Measurements from ENCODE around the gene CTNNBL1.

CTNNBL1 gene

DNA sequence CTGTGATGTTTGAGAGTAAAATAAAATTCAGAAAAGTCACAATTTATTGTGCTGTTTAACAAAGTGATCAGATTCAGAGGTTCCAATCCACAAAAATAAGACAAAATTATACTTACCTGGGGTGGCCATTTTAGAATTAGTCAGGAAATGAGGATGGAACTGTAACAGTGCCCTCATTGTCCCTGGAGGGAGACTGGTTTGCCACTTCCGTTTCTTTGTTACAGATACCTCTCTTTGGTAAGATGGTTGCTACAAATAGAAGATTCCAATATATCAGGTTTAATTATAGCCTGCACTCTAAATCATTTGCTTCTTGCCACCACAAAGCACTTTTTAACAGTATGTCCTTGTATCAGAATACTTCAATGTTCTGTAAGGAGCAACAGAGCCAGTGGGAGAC lies 95.6 kb downstream of the CTNNBL1 start:
- no peak overlapping the region for H3K27ac Mint-ChIP-seq
- no peaks in the 10 kb centered on the region for H3K27me3 Mint-ChIP-seq
- peaks cover 68% of the 10 kb centered on the region for H3K36me3 Mint-ChIP-seq (ENCODE audit: low read depth)
- no peaks in the 10 kb centered on the region for H3K9me3 Mint-ChIP-seq
- no peak overlapping the region for H3K4me3 Mint-ChIP-seq
- H3K4me1 Mint-ChIP-seq (ENCODE audit: low read depth), result no peaks in the 10 kb centered on the region

DNA sequence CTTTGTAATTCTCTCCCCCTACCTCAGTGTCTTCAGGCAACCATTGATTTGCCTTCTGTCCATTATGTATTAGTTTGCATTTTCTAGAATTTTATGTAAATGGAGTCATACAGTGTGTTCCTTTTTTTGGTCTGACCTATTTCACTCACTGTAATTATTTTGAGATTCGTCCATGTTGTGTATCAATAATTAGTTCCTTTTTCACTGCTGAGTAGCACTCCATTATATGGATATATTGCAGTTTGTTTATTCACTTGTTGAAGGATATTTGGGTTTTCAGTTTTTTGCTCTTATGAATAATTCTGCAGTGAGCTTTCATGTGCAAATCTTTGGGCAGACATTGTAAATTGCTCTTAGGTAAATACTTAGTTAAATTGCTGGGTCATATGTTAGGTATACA lies 97.1 kb downstream of the CTNNBL1 start:
- Mint-ChIP-seq H3K4me1 (ENCODE audit: low read depth) (no peaks in the 10 kb centered on the region), H3K4me3 (no peak overlapping the region), H3K9me3 (no peaks in the 10 kb centered on the region), H3K27ac (no peak overlapping the region), H3K36me3 (ENCODE audit: low read depth) (peaks cover 58% of the 10 kb centered on the region), H3K27me3 (no peaks in the 10 kb centered on the region)

DNA sequence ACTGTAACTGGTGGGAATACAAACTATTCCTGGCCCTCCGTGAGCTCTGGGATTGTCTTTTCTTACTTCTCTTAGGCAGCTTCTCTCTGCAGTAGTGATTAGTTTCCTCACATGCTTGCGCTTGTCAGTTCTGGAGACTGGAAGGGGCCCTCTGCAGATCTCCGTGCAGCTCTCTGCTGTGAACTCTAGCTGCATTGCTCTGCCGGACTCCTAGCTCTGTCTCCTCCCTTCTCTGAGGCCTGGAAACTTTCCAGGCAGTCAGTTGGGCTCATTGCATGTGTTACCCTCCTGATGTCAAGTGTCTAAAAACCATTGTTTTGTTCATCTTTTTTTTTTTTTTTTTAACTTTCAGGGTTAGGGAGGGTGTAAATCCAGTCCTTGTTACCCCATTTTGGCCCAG lies 102.3 kb downstream of the CTNNBL1 start:
- H3K4me3 Mint-ChIP-seq, result no peak overlapping the region
- no peaks in the 10 kb centered on the region for H3K9me3 Mint-ChIP-seq
- H3K27ac Mint-ChIP-seq, result no peak overlapping the region
- peaks cover 35% of the 10 kb centered on the region for H3K36me3 Mint-ChIP-seq (ENCODE audit: low read depth)
- no peaks in the 10 kb centered on the region for H3K27me3 Mint-ChIP-seq
- H3K4me1 Mint-ChIP-seq (ENCODE audit: low read depth), result no peaks in the 10 kb centered on the region

GRCh38 chr20:37796733-37797132 lies 102.9 kb downstream of the CTNNBL1 start:
- H3K27me3 Mint-ChIP-seq, result no peaks in the 10 kb centered on the region

GRCh38 chr20:37797669-37798175 lies 103.9 kb downstream of the CTNNBL1 start:
- no peaks in the 10 kb centered on the region for H3K4me1 Mint-ChIP-seq (ENCODE audit: low read depth)
- H3K27ac Mint-ChIP-seq, result no peak overlapping the region
- no peak overlapping the region for H3K4me3 Mint-ChIP-seq
- peaks cover 25% of the 10 kb centered on the region for H3K36me3 Mint-ChIP-seq (ENCODE audit: low read depth)
- H3K27me3 Mint-ChIP-seq, result no peaks in the 10 kb centered on the region
- no peaks in the 10 kb centered on the region for H3K9me3 Mint-ChIP-seq

More at GRCh38 chr20:37796733-37797132, 102.9 kb downstream of the CTNNBL1 start:
- Mint-ChIP-seq H3K27ac (no peak overlapping the region), H3K4me1 (ENCODE audit: low read depth) (no peaks in the 10 kb centered on the region), H3K36me3 (ENCODE audit: low read depth) (peaks cover 31% of the 10 kb centered on the region), H3K4me3 (no peak overlapping the region), H3K9me3 (no peaks in the 10 kb centered on the region)

DNA sequence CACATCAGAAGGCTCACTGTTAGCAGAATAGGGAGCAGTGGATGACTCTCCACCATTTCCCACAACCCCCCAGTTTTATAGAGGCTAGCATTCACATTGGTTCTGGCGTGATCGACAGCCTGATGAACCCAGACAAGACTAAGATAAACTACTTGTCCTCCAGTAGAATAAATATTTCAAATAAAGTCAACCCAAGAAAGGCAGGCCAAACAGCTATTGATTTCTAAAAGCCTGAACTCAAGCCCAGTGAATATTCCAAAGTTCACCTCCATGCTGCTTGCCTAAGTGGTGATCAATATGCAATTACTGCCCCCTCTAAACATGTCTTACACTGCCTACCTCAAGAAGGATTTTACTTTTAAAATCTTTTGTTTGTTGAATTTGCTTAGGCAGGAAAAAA lies 104.5 kb downstream of the CTNNBL1 start:
- H3K4me3 Mint-ChIP-seq, result no peak overlapping the region
- H3K27ac Mint-ChIP-seq, result no peak overlapping the region
- H3K36me3 Mint-ChIP-seq (ENCODE audit: low read depth), result peaks cover 31% of the 10 kb centered on the region
- H3K4me1 Mint-ChIP-seq (ENCODE audit: low read depth), result no peaks in the 10 kb centered on the region
- H3K9me3 Mint-ChIP-seq, result no peaks in the 10 kb centered on the region
- H3K27me3 Mint-ChIP-seq, result no peaks in the 10 kb centered on the region

DNA sequence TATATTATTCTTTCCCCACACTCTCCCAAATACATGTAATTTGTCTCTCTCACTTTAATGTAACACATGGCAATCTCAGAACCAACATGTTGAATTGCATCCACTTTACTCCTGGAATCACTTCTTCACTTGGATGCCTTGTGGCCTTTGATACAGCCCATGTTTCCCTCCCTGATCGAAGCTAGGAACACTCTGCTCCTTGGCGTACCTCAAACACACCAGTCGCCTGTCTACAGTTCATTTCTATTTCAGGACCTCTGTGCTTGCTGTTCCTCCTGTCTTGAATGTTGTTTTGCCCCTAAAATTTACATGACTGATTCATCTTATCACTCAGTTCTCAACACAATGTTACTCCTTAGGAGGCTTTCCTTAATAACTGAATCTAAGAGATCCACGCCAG lies 106.8 kb downstream of the CTNNBL1 start:
- no peaks in the 10 kb centered on the region for H3K27me3 Mint-ChIP-seq
- H3K4me3 Mint-ChIP-seq, result no peak overlapping the region
- H3K36me3 Mint-ChIP-seq (ENCODE audit: low read depth), result peaks cover 37% of the 10 kb centered on the region
- no peak overlapping the region for H3K27ac Mint-ChIP-seq
- H3K9me3 Mint-ChIP-seq, result no peaks in the 10 kb centered on the region
- H3K4me1 Mint-ChIP-seq (ENCODE audit: low read depth), result peaks cover 9% of the 10 kb centered on the region

DNA sequence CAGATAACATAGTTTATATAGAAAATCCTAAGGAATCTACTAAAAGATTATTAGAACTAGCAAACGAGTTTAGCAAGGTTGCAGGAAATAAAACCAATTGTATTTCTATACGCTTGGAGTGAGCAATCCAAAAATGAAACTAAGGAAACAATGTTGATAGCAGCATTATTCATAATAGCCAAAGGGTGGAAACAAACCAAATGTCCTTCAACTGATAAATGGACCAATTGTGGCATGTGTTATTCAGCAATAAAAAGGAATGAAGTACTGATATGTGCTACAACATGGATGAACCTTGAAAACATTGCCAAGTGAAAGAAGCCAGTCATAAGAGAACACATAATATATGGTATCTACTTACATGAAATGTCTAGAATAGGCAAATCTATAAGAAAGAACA lies 108.1 kb downstream of the CTNNBL1 start:
- no peaks in the 10 kb centered on the region for H3K27me3 Mint-ChIP-seq
- no peaks in the 10 kb centered on the region for H3K9me3 Mint-ChIP-seq
- H3K27ac Mint-ChIP-seq, result no peak overlapping the region
- peaks cover 9% of the 10 kb centered on the region for H3K4me1 Mint-ChIP-seq (ENCODE audit: low read depth)
- peaks cover 36% of the 10 kb centered on the region for H3K36me3 Mint-ChIP-seq (ENCODE audit: low read depth)
- no peak overlapping the region for H3K4me3 Mint-ChIP-seq

GRCh38 chr20:37803438-37804307 lies 109.8 kb downstream of the CTNNBL1 start:
- Mint-ChIP-seq H3K27me3 (no peaks in the 10 kb centered on the region), H3K4me3 (no peak overlapping the region), H3K9me3 (no peaks in the 10 kb centered on the region), H3K27ac (no peak overlapping the region), H3K4me1 (ENCODE audit: low read depth) (peaks cover 9% of the 10 kb centered on the region), H3K36me3 (ENCODE audit: low read depth) (peaks cover 33% of the 10 kb centered on the region)

- no peaks in the 10 kb centered on the region for H3K9me3 Mint-ChIP-seq
- H3K27ac Mint-ChIP-seq, result no peak overlapping the region
These were observed 111.0 kb downstream of the CTNNBL1 start for GRCh38 chr20:37804584-37805566.

GRCh38 chr20:37807471-37808232 lies 113.8 kb downstream of the CTNNBL1 start:
- no peak overlapping the region for H3K27ac Mint-ChIP-seq

More at GRCh38 chr20:37804584-37805566, 111.0 kb downstream of the CTNNBL1 start:
- Mint-ChIP-seq H3K4me3 (no peak overlapping the region), H3K4me1 (ENCODE audit: low read depth) (peaks cover 9% of the 10 kb centered on the region), H3K36me3 (ENCODE audit: low read depth) (peaks cover 42% of the 10 kb centered on the region), H3K27me3 (no peaks in the 10 kb centered on the region)

DNA sequence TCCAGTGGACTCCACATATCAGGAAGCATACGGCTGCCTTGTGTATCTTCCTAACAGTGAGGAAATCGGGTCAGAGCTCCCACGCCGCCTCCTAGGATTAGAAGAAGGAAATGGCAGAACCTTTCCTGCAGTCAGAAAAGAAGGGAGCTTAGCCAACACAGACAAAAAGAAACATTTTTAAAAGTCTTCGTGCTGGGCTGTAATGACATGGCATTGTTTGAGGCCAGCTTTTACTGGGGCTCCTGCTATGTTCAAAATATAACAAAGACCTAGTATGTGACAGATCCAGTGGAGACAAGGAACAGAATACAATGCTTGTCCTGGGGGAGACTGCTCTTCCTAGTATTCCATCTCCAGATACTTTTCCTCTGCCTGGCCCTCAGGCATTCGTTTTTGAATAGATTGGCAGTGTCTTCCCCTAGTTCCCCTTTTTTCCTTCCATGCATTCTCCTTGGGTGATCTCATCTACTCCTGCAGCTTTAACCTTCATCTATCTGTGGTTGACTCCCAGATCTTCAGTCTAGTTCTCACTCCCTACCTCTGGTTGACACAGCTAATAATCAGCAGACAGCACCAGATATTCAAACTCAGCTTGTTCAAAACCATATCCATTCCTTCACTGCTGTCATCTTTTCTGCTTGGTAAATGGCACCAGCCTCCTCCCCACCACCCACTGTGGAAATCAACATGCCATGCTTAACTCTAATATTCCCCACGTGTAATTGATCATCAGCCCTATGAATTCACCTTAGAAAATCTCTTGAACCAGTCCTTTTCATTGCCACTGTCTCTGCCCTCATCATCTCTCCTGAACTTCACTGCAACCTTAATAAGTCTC lies 114.6 kb downstream of the CTNNBL1 start:
- peaks cover 9% of the 10 kb centered on the region for H3K4me1 Mint-ChIP-seq (ENCODE audit: low read depth)
- no peak overlapping the region for H3K4me3 Mint-ChIP-seq
- H3K27me3 Mint-ChIP-seq, result no peaks in the 10 kb centered on the region
- no peak overlapping the region for H3K27ac Mint-ChIP-seq
- H3K9me3 Mint-ChIP-seq, result no peaks in the 10 kb centered on the region
- H3K36me3 Mint-ChIP-seq (ENCODE audit: low read depth), result peaks cover 45% of the 10 kb centered on the region

More at GRCh38 chr20:37807471-37808232, 113.8 kb downstream of the CTNNBL1 start:
- Mint-ChIP-seq H3K4me3 (no peak overlapping the region), H3K36me3 (ENCODE audit: low read depth) (peaks cover 53% of the 10 kb centered on the region), H3K9me3 (no peaks in the 10 kb centered on the region), H3K27me3 (no peaks in the 10 kb centered on the region), H3K4me1 (ENCODE audit: low read depth) (peaks cover 9% of the 10 kb centered on the region)

- peaks cover 36% of the 10 kb centered on the region for H3K36me3 Mint-ChIP-seq (ENCODE audit: low read depth)
- H3K27me3 Mint-ChIP-seq, result no peaks in the 10 kb centered on the region
- no peak overlapping the region for H3K4me3 Mint-ChIP-seq
- peaks cover 3% of the 10 kb centered on the region for H3K4me1 Mint-ChIP-seq (ENCODE audit: low read depth)
- H3K9me3 Mint-ChIP-seq, result no peaks in the 10 kb centered on the region
- H3K27ac Mint-ChIP-seq, result no peak overlapping the region
These were observed 116.2 kb downstream of the CTNNBL1 start for GRCh38 chr20:37810027-37810426.
